MV-4-11 (cell line): Measurements from ENCODE around the gene MTUS2.
A peak's percentile ranks its signal among the peaks of the same experiment; 100 is the strongest.
"Not testable (repeated sequence)": the region's sequence is repeated elsewhere in the genome, so short reads cannot be mapped to it uniquely, and the experiment has no call there.

Source experiments
- DNase-seq: peaks from one replicate; lab custom pipeline; 2025; lab: John Stamatoyannopoulos, UW

MTUS2 gene

DNA sequence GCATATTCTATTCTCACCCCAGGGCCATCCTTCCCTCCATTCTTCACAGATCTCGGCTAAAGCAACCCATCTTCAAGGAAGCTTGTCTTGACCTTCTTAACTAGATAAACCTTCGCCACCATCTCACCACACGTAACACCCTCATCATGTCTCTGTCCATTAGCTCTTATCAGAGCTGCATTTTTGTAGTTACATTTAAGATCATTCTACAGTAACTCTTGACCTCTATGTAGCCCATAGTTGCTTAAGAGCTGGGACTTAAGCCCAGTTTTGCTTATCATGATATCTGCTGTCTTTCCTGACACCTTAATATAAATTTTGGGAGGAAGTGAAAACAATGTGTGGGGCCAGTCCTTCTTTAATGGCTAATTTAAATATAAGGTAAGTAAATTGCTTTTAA is 345.1 kb downstream of the MTUS2 start:
- peak; percentile 55 for DNase-seq

DNA sequence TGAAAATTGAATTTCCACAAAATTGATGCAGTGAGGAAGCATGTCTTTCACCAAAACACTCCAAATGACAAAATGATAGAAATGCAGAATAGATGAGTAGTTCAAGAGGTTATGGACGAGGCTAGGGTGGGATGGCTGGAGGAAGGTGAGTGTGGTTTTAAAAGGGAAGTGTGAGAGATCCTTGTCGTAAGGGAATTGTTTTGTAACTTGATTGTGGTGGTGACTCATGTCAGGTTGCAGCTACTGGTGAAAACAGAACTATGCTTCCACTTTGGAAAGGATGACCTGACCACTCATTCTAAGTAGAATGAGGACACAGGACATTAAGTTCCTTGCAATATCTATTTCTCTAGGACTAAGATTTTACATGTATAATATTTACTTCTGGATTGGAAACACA is 345.7 kb downstream of the MTUS2 start:
- peak; percentile 95 for DNase-seq

DNA sequence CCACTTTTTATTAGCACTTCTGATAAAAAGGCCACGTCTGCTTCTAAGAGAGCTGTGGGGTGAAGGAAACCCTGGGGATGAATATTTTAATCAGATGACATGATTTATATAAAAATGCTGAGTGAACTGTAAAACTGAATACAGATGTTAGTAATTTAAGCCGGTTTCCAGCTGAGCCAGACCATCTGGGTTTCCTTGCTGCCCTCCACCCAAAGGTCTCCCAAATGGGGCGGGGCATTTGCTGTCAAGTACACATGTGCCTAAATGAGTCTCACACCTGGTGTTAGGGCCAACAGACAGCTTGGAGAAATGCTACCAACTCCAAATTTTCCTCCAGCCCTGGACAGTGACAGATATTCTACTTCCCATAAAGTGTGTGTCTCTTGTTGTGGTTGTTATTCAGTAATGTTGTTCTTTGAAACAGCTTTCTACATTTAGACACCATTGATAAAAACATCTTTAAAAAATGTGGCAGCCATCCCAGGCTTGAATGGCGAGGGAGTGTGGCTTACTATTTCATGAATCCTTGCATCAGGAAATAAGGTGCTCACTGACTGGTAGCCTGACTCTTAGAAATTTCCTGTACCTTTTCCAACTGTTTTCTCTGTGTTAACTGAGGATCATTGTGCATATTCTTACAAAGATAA is 350.4 kb downstream of the MTUS2 start:
- no peak for DNase-seq

DNA sequence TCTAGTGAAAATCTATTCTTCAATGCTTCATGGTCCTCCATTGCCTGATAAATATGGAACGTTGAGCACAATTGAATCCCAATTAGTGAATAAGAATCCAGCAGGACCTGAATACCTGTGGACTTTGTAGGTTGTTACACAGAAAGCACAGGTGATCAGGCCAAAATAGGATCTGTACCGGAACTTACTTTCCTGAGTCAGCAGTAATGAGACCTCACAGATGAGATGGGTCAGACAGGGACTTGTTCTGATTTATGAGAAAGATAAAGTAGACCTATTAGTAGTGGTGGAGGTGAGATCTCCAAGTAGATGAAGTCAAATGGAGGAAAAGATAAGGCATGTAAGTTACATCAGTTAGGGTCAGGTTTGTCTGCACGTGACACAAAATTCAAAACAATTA is 351.1 kb downstream of the MTUS2 start:
- no peak for DNase-seq

DNA sequence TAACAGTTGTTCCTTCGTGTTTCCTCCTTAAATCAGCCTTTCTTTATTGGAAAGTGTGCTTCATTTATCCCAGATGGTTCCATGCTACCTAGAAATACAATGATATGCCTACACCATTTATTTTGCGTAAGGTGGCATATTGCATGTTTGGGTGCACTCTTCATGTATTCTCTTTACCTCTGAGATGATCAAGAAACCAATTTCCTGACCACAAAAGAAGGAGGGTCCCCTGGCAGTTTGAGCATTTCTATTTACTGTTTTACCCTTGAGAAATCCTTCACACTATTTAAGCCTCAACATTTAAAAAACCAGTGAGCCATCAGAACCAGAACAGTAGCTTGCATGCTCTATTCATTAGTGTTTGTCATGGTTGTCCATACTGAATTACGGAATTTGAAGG is 354.0 kb downstream of the MTUS2 start:
- no peak for DNase-seq

DNA sequence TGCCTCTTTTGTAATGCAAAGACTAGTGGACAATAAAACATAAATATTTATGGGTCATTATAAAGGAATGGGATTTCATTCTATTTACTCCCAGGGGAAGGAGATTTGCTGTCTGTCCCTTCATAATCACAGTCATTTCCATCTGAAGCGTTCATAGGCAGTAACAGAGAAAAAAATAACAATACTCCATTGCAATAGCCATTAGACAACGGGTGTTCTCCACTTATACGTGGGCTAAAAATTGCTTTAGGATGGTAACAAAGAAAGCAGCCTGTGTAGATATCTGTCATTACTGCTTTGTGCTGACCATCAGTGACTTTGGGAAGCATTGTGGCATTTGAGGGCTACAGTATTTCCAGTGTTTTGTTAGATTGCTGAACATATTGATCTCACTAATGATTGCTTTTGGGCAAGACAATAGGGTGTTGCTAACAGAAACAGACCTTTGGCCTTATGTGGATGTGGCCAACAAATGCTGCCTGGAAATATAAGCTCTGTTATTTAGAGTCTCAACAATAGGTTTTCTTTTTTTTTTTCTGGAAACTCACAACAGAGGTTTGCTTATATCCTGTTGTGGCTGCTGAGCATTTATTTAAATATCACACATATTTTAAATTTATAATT is 355.2 kb downstream of the MTUS2 start:
- no peak for DNase-seq

DNA sequence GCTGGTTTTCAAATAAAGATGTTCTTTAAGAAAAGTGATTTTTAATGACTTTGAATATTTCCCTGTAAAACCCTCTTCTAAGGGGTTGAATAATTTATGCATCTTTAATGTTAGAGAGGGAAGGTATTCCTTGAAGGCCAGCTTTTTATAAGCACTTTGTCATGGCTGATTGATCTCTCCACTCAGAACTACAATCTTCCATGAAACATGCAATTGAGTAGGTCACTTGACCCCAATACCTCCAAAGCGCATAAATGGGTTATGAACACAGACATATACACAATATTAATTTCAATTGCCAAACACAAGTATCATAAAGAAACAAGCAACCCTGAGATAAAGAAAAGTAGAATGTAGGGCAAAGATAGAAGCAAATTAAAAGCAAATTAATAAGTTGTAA is 359.9 kb downstream of the MTUS2 start:
- DNase-seq, result no peak

DNA sequence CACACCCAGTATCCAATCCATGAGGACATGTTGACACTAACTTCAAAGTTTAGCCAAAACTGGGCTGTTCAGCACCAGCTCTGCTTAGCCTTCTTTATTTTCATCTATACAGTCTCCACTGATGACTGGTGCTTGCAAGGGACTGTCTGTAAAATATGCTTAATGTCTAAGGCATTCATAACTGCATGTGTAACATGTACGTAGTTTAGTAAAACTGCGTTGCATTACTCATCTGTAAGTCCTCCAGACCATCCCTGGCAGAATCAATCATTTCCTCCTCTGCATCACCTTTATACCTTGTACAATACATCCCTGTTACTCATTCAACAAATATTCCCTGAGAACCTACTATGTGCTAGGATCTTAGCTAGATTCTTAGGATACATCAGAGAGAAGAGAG is 362.1 kb downstream of the MTUS2 start:
- no peak for DNase-seq

DNA sequence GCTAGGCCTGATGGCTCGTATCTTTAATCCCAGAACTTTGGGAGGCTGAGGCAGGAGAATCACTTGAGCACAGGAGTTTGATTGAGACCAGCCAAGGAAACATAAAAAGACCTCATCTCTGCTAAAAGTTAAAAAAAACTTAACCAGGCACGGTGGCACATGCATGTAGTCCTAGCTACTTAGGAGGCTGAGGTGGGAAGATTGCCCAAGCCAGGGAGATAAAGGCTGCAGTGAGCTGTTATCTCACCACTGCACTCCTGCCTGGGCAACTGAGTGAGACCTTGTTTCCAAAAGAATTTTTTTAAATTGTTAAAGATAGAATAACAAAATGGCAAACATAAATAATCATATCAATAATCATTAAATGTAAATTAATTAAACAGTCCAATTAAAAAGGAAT is 365.8 kb downstream of the MTUS2 start:
- no peak for DNase-seq

DNA sequence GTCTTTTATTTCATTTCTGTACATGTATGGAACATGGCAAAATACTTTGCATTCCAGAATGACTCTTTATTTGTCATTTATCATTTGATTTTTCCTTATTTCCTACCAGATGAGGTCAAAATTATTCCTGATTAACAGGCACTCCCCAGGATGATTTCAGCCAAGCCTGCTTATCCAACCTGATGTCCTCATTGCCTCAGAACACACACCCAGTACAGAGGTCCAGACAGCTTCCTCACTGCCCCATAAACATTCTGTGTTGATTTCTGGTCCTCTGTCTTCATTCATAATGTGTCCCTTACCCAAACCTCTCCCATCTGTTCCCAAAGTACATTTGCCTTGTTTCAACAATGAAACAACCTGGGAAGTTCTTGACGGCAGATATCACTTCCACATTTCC is 367.4 kb downstream of the MTUS2 start:
- DNase-seq, result no peak

DNA sequence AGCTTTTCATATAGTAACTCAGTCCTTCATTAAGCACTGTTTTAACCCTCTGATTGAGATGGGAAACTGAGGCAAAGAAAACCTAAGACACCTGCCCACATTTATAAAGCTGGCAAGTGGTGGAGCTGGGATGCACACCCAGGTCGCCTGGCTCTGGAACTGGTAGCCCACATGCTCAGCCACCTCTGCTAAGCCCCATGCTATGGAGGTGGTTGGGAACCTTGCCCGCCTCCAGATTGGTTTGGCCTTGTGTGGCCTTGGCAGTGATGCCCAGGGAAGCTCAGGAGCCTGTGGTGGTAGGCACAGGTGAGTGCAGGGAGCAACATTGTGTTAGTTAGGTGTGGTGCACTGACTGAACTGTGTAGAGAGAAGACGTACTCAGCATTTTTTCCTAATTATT is 370.2 kb downstream of the MTUS2 start:
- no peak for DNase-seq

DNA sequence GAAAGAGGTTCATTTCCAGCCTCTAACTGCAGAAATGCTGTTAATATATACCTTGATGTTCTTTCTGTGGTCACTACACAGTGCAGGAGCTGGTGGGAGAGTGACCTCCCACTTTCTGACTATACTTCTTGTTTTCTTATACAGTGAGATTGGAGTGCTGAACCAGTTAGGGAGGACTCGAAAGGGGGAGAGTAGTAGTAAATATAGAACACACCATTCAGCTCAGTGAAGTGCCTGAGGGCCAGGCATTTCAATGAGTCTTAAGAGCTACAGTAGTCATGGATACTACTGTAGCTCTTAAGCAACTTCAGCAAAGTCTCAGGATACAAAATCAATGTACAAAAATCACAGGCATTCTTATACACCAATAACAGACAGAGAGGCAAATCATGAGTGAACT is 372.9 kb downstream of the MTUS2 start:
- no peak for DNase-seq

DNA sequence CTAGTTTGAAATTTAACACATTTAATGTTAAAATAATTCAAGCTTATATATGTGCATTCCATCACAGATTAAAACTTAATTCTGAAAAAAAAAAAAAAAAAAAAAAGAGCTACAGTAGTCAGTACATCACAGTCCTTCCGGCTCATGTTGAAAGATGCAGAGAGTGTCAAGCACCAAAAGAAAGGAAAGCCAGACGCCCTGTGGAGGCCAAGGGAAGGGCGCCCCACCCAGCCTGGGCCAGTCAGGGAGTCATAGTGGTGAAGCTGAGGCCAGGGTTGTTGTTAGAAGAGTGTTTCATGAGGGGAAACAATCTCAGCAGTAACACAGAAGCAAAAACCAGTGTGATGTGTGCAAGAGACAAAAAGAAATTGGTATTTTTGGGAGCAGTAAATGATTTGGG is 375.3 kb downstream of the MTUS2 start:
- peak; percentile 19 for DNase-seq

DNA sequence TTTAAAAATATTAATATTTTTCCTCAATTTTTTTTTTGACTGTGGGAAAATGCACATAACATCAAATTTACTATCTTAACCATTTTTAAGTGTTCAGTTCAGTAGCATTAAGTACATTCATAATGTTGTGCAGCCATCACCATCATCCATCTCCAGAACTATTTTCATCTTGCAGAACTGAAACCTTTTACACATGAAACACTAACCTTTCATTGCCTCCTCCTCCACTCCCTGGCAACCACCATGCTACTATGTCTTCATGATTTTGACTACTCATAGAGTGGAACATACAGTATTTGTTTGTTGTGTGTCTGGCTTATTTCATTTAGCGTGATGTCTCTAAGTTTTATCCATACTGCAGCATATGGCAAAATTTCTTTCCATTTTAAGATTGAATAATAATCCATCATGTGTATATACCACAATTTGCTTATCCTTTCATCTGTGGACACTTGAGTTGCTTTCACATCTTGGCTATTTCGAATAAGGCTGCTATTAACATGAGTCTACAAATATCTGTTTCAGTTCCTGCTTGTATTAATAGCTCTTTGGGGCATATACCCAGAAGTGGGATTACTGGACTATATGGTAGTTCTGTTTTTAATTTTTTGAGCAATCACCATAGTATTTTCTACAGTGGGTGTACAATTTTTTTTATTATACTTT is 376.4 kb downstream of the MTUS2 start:
- peak; percentile 91 for DNase-seq

DNA sequence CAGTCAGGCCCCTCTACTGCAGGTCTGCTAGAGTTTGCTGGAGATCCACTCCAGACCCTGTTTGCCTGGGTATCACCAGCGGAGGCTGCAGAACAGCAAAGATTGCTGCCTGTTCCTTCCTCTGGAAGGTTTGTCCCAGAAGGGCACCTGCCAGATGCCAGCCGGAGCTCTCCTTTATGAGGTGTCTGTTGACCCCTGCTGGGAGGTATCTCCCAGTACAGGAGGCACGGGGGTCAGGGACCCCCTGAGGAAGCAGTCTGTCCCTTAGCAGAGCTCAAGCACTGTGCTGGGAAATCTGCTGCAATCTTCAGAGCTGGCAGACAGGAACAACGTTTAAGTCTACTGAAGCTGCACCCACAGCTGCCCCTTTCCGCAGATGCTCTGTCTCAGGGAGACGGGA is 382.6 kb downstream of the MTUS2 start:
- DNase-seq, result not testable (repeated sequence)

DNA sequence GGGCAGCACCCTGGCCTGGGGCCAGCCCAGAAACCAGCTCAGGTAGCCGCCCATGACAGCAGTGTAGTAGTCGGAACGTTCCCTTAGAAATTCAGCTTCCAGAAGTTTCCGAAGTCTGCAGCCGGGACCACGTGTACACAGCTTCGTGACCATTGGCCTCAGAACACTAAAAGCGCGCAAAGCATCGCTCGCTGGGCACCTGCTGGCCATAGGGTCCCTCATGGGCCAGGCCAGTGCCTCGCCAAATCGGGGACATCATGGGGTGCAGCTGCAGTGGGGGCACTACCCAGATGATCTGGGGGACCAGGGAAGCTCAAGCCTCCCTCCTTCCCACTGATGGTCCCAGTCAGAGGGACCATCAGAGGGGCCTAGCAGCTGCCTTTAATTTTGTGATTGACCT is 384.5 kb downstream of the MTUS2 start:
- DNase-seq, result no peak

DNA sequence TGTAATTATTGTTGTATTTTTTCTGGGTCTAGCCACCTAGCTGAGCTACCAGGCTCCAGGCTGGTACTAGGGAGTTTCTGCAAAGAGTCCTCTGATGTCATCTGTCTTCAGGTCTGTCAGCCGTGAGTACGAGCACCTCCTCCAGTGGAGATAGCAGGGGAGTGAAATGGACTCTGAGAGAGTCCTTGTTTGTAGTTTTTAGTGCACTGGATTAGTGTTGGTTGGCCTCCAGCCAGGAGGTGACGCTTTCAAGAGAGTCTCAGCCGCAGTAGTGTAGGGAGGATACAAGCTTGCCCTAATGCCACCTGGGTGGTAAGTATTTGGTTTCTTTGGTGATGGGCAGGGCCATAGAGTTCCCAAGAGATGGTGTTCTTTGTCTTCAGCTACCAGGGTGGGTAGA is 390.5 kb downstream of the MTUS2 start:
- no peak for DNase-seq

DNA sequence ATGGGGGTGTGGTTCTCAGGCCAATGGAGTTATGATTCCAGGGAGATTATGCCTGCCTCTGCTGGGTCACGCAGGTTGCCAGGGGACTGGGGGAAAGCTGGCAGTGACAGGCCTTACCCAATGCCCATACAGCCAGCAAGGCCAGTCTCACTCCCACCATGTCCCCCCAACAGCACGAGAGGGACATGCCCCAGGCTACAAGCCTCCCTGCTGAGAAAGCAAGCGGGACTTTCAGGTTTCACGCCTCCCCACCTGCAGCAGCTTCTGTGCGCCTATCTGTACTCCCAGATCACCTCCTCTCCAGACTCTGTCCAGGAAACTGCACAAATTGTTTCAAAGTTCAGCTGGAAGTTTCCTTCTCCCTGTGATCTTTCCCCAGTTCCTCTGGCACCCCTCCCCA is 391.0 kb downstream of the MTUS2 start:
- not testable (repeated sequence) for DNase-seq

DNA sequence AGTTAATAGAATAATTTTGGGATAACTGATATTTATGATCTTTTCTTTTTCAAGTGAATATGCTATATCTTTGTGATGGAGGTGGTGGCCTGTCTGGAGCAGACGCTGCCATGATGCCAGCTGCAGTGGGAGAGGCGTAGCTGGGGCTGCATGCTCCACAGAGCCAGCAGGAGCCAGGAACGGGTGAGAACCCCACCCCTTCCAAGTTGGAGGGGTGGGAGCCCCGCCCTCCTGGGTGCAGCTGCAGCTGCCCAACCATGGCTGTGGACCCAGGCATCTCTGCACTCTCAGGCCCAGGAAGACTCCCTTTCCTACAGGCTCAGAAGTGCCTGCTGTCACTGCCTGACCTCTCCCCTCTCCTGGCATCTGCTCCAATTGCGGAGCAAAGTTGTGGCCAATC is 402.3 kb downstream of the MTUS2 start:
- DNase-seq, result no peak

DNA sequence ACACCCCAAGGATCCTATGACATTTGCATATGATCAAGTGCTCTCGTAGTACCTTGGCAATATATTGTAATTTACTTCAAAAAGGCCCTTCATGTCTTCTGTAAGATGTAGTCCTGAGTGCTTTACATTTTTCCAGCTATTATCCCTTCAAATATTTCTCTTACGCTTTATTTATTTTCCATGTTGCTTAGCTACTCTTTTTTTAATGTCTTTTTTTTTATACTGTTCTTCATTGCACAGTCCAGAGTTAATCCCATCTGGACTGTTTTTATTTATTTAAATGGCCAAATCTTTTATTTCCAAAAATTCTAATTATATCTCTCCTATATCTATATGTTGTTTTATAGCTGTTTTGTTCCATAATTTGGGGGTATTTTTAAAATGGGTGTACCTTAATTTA is 404.1 kb downstream of the MTUS2 start:
- no peak for DNase-seq

DNA sequence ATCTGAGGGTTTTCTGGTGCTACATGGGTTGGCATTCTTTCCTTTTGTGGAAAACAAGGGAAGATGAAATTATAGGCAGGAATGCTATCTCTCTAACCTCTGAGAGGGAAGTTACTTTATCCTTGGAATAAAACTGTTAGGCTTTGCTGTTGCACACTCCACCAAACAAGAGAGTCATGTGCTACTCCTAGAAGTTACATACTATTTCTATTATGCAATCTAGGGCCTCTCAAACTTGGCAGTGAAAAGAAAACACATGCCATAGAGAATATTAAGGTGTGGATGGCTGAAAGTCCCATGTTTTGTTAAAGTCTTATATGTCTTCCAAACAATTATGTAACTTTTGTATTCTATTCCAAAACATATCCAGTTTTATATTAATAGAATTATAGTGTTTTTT is 407.4 kb downstream of the MTUS2 start:
- peak; percentile 1 for DNase-seq

DNA sequence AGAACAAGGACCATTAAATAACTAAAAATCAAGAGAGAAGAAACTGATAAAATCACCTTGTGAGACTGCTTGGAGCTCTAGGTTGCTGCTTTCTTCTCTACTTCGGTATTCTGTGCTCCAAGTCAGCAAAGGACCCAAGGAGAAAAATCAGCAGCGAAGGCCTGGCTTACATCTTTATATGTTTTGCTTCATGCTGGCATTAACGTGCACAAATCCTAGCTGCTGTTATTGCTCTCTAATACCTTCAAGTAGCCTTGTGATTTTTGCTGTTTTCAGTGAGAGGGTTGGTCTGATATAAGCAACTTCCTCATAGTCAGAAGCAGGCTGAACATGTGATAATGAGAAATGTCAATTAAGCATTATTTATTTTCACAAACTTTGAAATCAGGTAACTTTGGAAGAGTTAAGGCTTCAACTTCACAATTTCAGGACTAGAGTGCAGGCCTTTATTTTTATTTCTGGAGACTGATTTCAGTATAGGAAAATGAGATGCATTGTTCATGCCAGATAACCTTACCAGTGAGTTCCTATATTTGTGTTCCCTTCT is 410.2 kb downstream of the MTUS2 start:
- no peak for DNase-seq
